Measurements from ENCODE around the gene UBE2D2.
A peak's percentile ranks its signal among the peaks of the same experiment; 100 is the strongest.

Gene UBE2D2

GRCh38 chr5:139646912-139647505, 85.9 kb downstream of the UBE2D2 start:
- DNase-seq (ENCODE audit: low read depth in 1 of 2, low spot score in 1 of 2) = no peak

DNA sequence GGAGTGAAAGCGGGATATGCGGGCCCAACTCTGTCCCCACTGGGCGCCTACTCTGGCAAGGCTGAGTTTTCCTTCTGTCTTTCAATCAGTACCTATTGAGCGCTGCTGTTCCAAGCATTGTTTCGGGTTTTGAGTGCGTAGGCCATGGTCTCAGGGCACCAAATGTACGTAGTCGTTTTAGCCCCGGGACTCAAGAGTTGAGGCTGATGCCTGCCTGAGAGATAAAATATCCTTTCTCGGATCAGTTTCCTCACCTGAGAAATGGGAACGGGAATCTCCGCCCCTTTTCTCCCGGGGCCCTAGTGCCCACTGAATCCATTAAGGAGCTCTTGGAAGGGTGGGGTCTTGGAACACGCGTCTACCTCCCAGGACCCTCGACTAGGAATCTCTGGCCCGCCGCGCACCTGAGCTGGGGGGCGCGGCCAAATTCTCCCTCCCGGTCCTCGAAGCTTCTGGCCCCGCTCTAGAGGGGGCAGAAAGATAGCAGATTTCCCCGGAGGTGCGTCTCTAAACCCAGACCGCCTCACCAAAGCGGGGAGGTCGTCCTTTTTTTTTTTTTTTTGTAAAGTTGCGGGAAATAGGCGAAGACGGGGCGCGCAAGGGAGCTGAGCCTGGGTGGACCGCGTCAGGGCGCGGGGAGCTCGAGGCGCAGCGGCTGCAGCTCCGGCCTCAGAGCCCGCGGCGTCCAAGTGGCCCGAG, 86.5 kb downstream of the UBE2D2 start:
- no peak for DNase-seq (ENCODE audit: low read depth in 1 of 2, low spot score in 1 of 2)

DNA sequence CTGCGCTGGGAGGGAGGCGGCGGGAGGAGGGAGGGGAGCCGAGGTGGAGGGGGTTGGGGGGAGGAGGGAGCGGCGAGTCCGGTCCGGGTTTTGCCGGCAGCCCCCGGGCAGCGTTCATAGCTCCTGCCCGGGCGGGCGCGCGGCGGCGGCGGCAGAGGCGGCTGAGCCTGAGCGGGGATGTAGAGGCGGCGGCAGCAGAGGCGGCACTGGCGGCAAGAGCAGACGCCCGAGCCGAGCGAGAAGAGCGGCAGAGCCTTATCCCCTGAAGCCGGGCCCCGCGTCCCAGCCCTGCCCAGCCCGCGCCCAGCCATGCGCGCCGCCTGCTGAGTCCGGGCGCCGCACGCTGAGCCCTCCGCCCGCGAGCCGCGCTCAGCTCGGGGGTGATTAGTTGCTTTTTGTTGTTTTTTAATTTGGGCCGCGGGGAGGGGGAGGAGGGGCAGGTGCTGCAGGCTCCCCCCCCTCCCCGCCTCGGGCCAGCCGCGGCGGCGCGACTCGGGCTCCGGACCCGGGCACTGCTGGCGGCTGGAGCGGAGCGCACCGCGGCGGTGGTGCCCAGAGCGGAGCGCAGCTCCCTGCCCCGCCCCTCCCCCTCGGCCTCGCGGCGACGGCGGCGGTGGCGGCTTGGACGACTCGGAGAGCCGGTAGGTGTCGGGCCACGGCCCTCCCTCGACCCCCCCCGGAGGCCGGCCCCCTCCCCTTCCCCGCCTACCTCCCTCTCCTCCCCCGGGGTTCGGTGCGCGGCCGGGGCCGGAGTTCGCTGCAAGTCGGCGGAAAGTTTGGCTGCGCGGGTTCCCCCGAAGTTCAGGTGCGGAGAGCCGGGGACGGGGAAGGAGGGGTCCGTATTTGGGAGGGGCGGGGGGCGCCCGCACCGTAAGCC, 87.3 kb downstream of the UBE2D2 start, which contains the start of gene CXXC5:
Gene CXXC5, plus strand, starts transcription at position 145 of the 877 bp plus-strand sequence. CDS start 32,175 bp downstream, outside the sequence.
- peak in 1 of 2 donors; percentile 46 for DNase-seq (ENCODE audit: low read depth in 1 of 2, low spot score in 1 of 2)

DNA sequence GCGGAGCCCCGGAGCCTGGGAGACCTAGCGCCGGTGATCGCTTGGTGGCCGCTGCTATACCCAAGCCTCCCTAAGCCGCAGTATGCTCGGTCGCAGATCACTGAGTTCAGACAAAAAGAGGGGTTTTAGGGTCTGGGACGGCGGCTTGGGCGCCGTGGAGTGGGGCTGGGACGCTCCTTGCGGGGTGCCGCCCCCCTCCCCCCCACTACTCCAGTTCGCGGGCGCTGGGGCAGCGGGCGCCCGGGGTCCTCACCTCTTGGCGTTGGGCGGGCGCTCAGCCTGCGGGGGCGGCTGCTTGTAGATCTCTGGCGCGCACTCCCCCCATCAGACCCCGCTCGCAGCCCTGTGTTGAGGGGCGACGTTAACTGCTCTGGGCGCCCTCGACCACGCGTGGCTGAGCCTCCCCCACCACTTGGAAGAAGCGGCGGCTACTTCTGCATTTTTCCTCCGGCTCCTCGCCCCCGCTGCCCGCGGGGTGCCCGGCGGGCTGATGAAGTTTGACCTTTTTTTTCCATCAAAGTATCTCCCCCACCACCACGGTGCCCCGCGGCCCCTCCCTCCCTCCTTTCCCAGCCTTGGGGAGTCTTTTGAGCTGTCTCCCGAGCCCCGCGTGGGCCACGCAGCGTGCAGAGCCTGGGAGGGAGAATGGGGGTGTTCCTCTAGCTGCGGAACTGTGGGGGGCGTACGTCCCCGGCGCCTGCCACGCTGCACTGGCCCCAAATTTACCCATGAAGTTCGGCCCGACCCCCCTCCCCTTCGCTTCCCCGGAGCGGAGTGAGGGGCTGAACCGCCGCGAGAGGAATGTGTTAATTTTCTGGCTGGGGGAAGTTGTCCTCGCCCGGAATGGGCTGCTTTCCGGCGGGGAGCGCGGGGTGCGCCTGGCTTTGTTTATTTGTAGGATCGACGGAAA, 88.2 kb downstream of the UBE2D2 start:
- DNase-seq (ENCODE audit: low read depth in 1 of 2, low spot score in 1 of 2) = no peak

GRCh38 chr5:139650031-139650688, 89.0 kb downstream of the UBE2D2 start:
- no peak for DNase-seq (ENCODE audit: low read depth in 1 of 2, low spot score in 1 of 2)

DNA sequence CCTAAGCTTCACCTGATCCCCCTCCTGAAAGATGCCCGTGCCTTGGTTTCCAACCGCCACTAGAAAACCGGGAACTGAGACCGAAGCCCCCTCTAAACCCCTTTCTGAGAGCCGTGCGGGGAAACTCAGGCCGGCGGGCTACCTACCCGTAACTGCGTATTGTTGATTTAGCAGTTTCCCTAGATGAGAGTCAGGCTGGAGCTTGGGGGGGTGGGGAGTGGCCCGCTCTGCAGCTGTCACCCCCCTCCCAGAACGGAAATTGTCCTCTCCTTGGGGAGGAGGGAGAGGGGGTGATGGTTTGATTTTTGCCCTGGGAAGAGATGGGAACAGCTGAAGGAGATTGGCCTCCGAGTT, 89.5 kb downstream of the UBE2D2 start:
- no peak for DNase-seq (ENCODE audit: low read depth in 1 of 2, low spot score in 1 of 2)

- DNase-seq (ENCODE audit: low read depth in 1 of 2, low spot score in 1 of 2) = no peak
Measured at GRCh38 chr5:139651043-139651834, 90.1 kb downstream of the UBE2D2 start.

GRCh38 chr5:139651853-139652787, 91.0 kb downstream of the UBE2D2 start:
- DNase-seq (ENCODE audit: low read depth in 1 of 2, low spot score in 1 of 2) = peak in 1 of 2 donors; percentile 49

- no peak for DNase-seq (ENCODE audit: low read depth in 1 of 2, low spot score in 1 of 2)
Measured at GRCh38 chr5:139652788-139653241, 91.7 kb downstream of the UBE2D2 start.

DNA sequence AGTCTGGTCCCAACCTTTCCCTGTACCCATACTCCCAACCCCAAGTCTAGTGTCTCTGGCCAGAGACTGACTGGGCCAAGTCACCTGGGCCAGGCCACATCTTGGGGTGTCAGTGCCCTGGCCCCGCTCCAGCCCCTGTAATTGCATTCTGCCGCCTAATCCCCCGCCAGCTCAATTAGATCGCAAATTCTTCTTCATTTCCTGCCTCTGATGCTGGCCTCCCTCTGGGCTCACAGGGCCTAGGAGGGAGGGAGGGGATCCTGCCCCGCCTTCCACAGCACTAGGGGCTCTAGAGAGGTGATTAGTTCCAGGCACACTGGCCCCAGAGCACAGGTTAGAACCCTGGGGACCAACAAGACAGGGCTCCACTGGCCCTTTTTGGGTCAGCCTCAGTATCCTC, 92.5 kb downstream of the UBE2D2 start:
- DNase-seq (ENCODE audit: low read depth in 1 of 2, low spot score in 1 of 2) = no peak

DNA sequence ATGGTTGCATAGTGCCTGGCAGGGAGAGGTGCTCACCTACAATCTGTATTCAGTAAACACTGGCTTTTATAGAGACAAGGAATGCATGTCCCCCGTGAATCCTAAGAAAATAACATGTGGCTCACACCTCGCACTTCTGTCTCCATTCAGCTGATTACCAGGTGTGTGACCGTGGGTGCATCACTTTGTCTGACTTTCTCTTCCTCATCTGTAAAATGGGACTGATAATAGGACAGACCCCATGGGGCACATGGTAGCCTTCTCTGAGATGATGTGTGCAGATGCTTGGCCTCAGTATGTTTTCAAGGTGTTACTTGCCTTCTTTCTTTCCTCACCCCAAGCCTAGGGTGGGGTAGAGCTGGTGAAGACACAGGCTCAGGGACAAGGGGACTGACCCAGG, 93.3 kb downstream of the UBE2D2 start:
- DNase-seq (ENCODE audit: low read depth in 1 of 2, low spot score in 1 of 2) = no peak

DNA sequence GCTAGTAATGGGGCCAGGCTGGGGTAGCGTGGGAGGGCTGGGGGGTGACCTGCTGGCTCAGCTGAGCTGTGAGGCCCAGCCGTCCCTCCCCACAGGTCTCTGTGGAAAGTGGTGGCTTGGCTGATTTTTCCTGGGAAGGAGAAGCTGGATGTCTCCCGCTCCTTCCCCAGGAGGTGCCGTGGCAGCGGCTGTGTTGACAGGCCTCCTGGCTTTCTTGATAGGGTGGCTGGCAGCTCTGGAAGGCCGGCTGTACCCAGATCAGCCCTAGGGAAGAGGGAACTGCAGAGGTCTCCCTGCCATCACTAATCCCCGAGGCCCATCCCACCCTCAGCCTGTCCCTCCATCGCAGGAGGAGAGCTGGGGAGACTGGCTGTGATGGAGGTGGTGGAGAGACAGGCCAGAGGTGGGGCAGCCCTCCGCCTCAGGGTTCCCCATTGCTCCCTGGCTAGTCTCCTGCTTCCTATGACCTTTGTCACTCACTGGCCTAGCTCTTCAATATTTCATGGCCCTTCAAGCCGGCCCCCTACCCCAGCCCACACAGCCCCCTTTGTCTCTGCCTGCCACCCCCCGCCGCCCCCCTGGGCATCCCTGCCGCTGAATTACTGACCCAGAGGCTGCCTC, 93.8 kb downstream of the UBE2D2 start:
- no peak for DNase-seq (ENCODE audit: low read depth in 1 of 2, low spot score in 1 of 2)

GRCh38 chr5:139655727-139656271, 94.7 kb downstream of the UBE2D2 start:
- no peak for DNase-seq (ENCODE audit: low read depth in 1 of 2, low spot score in 1 of 2)

DNA sequence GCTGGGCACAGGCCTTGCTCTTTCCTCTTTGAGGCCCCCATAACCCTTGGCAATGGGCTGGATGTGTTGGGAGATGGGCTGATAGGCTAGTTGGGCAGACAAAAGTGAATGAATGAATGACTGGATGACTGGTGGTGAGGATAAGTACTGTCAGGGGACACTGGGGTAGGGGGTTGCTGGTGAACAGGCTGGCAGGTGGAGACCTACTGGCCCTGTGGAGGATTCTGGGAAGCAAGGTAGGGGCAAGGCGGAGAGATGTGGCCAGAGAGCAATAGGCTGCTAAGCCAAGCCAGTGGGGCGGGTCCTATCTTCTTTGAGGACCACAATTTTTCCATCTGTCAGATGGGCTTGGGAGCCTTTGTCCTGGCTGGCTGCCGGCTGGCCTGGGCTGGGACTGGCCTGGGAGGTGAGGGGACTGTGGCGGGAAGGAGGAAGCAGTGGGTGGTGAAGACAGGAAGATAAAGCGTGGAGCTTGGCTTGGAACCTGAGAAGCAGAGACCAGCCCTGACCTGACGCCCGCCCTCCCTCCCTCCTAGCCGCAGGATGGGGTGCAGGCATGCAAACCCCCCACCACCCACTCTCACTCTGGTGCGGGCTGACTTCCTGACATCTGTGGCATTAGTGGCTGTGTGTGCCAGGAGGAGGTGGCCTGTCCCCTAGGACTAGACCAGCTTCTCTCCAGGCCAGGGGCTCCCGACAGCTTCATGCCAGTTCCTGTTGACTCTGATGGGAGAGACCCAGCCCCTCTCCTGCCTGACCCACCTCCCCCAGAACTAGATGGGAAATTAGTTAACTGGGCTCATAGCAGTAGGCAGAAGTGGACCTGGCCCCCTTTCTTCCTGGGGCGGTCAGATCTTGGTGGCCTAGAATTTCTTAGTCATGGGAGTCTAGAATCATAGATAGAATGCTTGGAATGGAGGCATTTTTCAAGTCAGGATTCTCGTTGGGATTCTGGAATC, 96.5 kb downstream of the UBE2D2 start:
- DNase-seq (ENCODE audit: low read depth in 1 of 2, low spot score in 1 of 2) = no peak

GRCh38 chr5:139658501-139658927, 97.4 kb downstream of the UBE2D2 start:
- DNase-seq (ENCODE audit: low read depth in 1 of 2, low spot score in 1 of 2) = no peak

DNA sequence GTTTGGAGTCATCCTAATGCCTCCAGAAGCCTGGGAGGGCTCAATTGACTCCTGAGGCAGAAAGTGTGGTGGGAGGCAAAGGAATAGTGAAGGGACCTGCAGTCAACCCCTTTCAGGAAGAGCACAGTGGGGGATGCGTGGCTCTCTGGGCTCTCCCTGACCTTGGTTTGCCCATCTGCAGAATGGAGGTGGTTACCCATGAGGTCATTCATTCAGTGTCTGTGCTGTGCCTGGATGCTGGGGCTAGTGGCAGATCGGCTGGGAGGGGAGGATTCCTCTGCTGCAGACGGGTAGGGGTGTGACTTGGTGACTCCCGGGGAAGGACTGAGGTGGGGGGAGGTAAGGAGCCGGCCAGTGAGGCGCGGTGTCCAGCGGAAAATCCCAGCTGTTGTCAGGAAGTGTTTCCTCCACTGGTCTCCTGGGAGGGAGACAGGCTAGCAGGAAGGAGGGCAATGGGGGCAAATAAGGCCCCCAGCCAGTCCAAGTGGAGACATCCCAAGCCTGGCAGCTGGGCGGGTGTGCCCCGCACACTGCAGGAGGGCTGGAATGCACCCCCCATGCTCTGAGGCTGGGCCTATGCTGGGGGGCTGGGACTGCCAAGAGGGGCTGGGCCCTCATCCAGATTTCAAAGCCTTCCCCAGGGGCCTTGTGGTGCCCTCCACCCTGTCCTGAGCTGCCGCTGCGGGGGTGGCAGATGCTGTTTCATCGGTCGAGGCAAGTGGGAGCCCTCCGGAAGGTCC, 98.0 kb downstream of the UBE2D2 start:
- no peak for DNase-seq (ENCODE audit: low read depth in 1 of 2, low spot score in 1 of 2)

All from stimulated activated CD4-positive, alpha-beta T cell treated with anti-CD3 and anti-CD28 coated beads, Interleukin-15, amount 100 ng/mL, for 1 hour (primary cell).